HepG2 (cell line): ENCODE data around the gene TSKU. TPM values are rescaled to one million over a fixed set of nuclear protein-coding genes. Genes with fewer than 3 reads are reported as not detected.
A peak's percentile ranks its signal among the peaks of the same experiment; 100 is the strongest.

Experiments used
- FOSL2 ChIP-seq: sonication (generic); formaldehyde crosslinking; IDR thresholded peaks from 2 replicates; pipeline ENCODE4 v1.4.0; 2020; ENCODE audit warnings: missing genetic modification reagents
- GATA4 ChIP-seq: sonication (generic); IDR thresholded peaks from 2 replicates; pipeline ENCODE4 v1.6.1; 2016; ENCODE audit warnings: antibody characterized with exemption, low read depth, borderline replicate concordance
- HES4 ChIP-seq: sonication (generic); formaldehyde crosslinking; IDR thresholded peaks from 2 replicates; pipeline ENCODE4 v1.9.0; 2021; ENCODE audit warnings: mild to moderate bottlenecking, missing genetic modification reagents, borderline replicate concordance
- MAF1 ChIP-seq: sonication (generic); formaldehyde crosslinking; IDR thresholded peaks from 2 replicates; pipeline ENCODE4 v1.5.0; 2020; ENCODE audit warnings: missing genetic modification reagents, borderline replicate concordance
- PHF21A ChIP-seq: sonication (generic); formaldehyde crosslinking; IDR thresholded peaks from 2 replicates; pipeline ENCODE4 v1.5.0; 2020; ENCODE audit warnings: mild to moderate bottlenecking, missing genetic modification reagents
- SALL2 ChIP-seq: sonication (generic); formaldehyde crosslinking; IDR thresholded peaks from 2 replicates; pipeline ENCODE4 v1.8.1; 2023; ENCODE audit warnings: mild to moderate bottlenecking, missing genetic modification reagents, inconsistent platforms
- SRSF1 ChIP-seq: fragments of 200-400 bp; formaldehyde crosslinking; optimal IDR thresholded peaks from 2 replicates; pipeline ENCODE3; 2017; ENCODE audit warnings: mild to moderate bottlenecking, low read depth, low read length, moderate library complexity
- ZBTB7B ChIP-seq: sonication (generic); formaldehyde crosslinking; IDR thresholded peaks from 2 replicates; pipeline ENCODE4 v1.4.0; 2020; ENCODE audit warnings: missing genetic modification reagents
- ZNF10 ChIP-seq: sonication (generic); formaldehyde crosslinking; IDR thresholded peaks from 2 replicates; pipeline ENCODE4 v1.4.0; 2020; ENCODE audit warnings: mild to moderate bottlenecking, low read depth, missing genetic modification reagents, borderline replicate concordance
- ZNF264 ChIP-seq: sonication (generic); formaldehyde crosslinking; IDR thresholded peaks from 2 replicates; pipeline ENCODE4 v1.4.0; 2020; ENCODE audit warnings: missing genetic modification reagents
- ZNF577 ChIP-seq: sonication (generic); formaldehyde crosslinking; IDR thresholded peaks from 2 replicates; pipeline ENCODE4 v1.4.0; 2020; ENCODE audit warnings: mild to moderate bottlenecking, low read depth, missing genetic modification reagents, borderline replicate concordance
- ZNF83 ChIP-seq: sonication (generic); formaldehyde crosslinking; IDR thresholded peaks from 2 replicates; pipeline ENCODE4 v1.4.0; 2020; ENCODE audit warnings: missing genetic modification reagents, mild to moderate bottlenecking, borderline replicate concordance
- polyA plus RNA-seq, 8 experiments: library from polyadenylated mRNA; depleted of rRNA in 3 of 8; stranded (reverse) in 7 of 8; unstranded in 1 of 8; fragments of >200 nt; fragmentation: Illumina TruSeq in 4 of 8; extraction: Trizol in 4 of 8; gene quantifications; 2 replicates each; pipeline versions ENCODE4 v1.2.1 to v1.2.3, GENCODE V29; 2011 to 2016; ENCODE audit warnings: low read depth in 4 of 8, missing spikeins in 1 of 8, mixed read lengths in 1 of 8; ENCODE audit not compliant: insufficient read depth in 1 of 8
- total RNA-seq, 5 experiments: library from RNA; depleted of rRNA; stranded (reverse); fragments of >200 nt; fragmentation: Illumina TruSeq; extraction: Trizol; gene quantifications; 2 replicates each; pipeline ENCODE4 v1.2.3, GENCODE V29; 2016; ENCODE audit warnings: low read depth in 1 of 5
- TF ChIP-seq, protein P1 (sequence below): sonication (generic); formaldehyde crosslinking; IDR thresholded peaks from 2 replicates; pipeline ENCODE4 v1.4.0; 2020; ENCODE audit warnings: missing genetic modification reagents
- TF ChIP-seq, protein P2 (sequence below): sonication (generic); formaldehyde crosslinking; IDR thresholded peaks from 2 replicates; pipeline ENCODE4 v1.4.0; 2020; ENCODE audit warnings: mild to moderate bottlenecking, low read depth, missing genetic modification reagents
- TF ChIP-seq, protein P3 (sequence below): sonication (generic); formaldehyde crosslinking; IDR thresholded peaks from 2 replicates; pipeline ENCODE4 v1.8.1; 2023; ENCODE audit warnings: missing genetic modification reagents, inconsistent platforms, borderline replicate concordance

Gene TSKU
- total and polyA plus RNA-seq, 2 of the 13 experiments (the other 11 are each of a cell fraction or from before 2014, with no cell fraction given), result 20.3 to 21.4 TPM

DNA sequence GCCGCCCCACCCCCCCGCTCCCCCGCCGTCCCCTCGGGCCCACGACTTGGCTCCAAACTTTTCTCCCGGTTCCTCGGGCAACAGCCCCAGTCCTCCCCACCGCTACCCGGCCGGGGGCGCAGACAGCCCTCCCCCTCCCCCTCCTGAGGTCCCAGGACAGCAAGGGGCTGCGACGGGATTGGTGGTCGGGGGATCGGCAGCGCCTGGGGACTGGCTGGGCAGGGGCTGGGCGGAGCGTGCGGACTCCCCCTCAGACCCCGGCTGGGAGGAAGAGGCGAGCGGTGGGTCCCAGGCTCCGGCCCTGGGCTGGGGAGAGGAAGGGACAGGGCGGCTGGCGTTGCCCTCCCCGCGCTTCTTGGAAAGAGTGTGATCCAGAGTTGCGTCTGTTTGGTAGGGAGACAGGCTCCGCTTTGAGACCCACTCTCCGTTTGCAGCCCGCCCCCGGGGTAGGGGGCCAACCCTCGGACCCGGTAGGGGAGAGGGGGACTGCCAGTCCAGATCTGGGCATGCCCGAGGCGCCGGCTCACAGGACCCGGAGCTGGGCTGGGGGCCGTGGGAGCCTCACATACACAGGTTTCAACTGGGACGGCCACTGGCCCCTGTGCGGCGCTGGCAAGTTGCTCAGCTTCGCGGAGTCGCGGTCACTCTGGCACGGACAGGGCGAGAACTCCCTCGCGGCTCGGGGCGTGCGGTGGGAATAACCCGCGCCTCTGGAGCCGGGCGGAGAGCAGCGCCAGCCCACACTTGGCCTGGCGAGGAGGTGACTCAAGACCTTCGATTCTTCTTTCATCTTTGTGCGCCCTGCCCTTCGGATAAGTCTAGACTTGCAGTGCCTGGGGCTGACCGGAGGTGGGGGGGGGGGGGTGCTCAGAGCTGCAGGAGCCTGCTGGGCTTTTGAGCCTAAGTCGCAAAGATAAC lies 999 bp downstream of the TSKU start (continued):
- no peak for TF ChIP-seq HES4 (CRISPR knock-in tag)
- peak; percentile 84 for TF ChIP-seq SRSF1
- TF ChIP-seq, protein P1, sequence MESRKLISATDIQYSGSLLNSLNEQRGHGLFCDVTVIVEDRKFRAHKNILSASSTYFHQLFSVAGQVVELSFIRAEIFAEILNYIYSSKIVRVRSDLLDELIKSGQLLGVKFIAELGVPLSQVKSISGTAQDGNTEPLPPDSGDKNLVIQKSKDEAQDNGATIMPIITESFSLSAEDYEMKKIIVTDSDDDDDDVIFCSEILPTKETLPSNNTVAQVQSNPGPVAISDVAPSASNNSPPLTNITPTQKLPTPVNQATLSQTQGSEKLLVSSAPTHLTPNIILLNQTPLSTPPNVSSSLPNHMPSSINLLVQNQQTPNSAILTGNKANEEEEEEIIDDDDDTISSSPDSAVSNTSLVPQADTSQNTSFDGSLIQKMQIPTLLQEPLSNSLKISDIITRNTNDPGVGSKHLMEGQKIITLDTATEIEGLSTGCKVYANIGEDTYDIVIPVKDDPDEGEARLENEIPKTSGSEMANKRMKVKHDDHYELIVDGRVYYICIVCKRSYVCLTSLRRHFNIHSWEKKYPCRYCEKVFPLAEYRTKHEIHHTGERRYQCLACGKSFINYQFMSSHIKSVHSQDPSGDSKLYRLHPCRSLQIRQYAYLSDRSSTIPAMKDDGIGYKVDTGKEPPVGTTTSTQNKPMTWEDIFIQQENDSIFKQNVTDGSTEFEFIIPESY, result no peak
- TF ChIP-seq GATA4, result 0 out of 2 replicates have a peak, but pooled peaks have one; percentile 49
- TF ChIP-seq PHF21A (CRISPR knock-in tag), result peak; percentile 89
- peak; percentile 22; the same call in 1 of the 2 replicates for TF ChIP-seq FOSL2 (CRISPR knock-in tag)
- peak; percentile 13; the same call in 1 of the 2 replicates for TF ChIP-seq SALL2
- TF ChIP-seq, protein P2, sequence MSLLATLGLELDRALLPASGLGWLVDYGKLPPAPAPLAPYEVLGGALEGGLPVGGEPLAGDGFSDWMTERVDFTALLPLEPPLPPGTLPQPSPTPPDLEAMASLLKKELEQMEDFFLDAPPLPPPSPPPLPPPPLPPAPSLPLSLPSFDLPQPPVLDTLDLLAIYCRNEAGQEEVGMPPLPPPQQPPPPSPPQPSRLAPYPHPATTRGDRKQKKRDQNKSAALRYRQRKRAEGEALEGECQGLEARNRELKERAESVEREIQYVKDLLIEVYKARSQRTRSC, result no peak
- no peak for TF ChIP-seq ZNF10 (CRISPR knock-in tag)
- no peak for TF ChIP-seq ZNF83 (CRISPR knock-in tag)
- 0 out of 2 replicates have a peak, but pooled peaks have one; percentile 42 for TF ChIP-seq ZNF264
- TF ChIP-seq, protein P3, sequence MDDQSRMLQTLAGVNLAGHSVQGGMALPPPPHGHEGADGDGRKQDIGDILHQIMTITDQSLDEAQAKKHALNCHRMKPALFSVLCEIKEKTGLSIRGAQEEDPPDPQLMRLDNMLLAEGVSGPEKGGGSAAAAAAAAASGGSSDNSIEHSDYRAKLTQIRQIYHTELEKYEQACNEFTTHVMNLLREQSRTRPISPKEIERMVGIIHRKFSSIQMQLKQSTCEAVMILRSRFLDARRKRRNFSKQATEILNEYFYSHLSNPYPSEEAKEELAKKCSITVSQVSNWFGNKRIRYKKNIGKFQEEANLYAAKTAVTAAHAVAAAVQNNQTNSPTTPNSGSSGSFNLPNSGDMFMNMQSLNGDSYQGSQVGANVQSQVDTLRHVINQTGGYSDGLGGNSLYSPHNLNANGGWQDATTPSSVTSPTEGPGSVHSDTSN (CRISPR knock-in tag), result 0 out of 2 replicates have a peak, but pooled peaks have one; percentile 41
- 0 out of 2 replicates have a peak, but pooled peaks have one; percentile 54 for TF ChIP-seq MAF1 (CRISPR knock-in tag)
- TF ChIP-seq ZNF577 (CRISPR knock-in tag), result no peak
- no peak for TF ChIP-seq ZBTB7B (CRISPR knock-in tag)
